HepG2 (cell line): ENCODE results near the gene HEATR1. TPM values are rescaled to one million over a fixed set of nuclear protein-coding genes. Genes with fewer than 3 reads are reported as not detected.

Experiments
- ATAC-seq: fragments of 200-7000 bp; cut with Tn5 transposase; 3 replicates; pipeline ENCODE4 v1.9.1; 2020; ENCODE audit warnings: mild to moderate bottlenecking, moderate library complexity
- BruUV-seq: library from RNA; stranded (reverse); fragments of 400-500 nt; replicated peaks from 2 replicates; lab custom pipeline; 2021; lab: Mats Ljungman, UMichigan
- CTCF ChIA-PET: fragments of 300-600 bp; formaldehyde crosslinking; extraction: SDS; loops from one replicate; lab custom pipeline; 2021; ENCODE audit warnings: low total read pairs, inconsistent platforms, low intra/inter-chr PET ratio; lab: Yijun Ruan, JAX
- POLR2A ChIA-PET: fragments of 350-600 bp; sonication (Branson Sonifier 250); formaldehyde crosslinking; loops from one replicate; lab custom pipeline; 2020; ENCODE audit warnings: antibody characterized with exemption, inconsistent platforms; lab: Yijun Ruan, JAX
- DNase-seq: peaks from one replicate; pipeline ENCODE4 v3.0.0-alpha.2; 2015; ENCODE audit warnings: low spot score
- FAIRE-seq: peaks from 3 replicates; lab custom pipeline; 2011; peaks lifted over from hg19 to GRCh38; lab: Jason Lieb, UNC
- H2AFZ ChIP-seq: one replicate; pipeline ENCODE4 v1.6.1; 2011; ENCODE audit warnings: low read length, inconsistent platforms
- H3K27ac ChIP-seq: fragments of 300-600 bp; 3 replicates; pipeline ENCODE4 v1.8.0; 2011; ENCODE audit warnings: mixed run types, mild to moderate bottlenecking, mixed read lengths, low read length, inconsistent platforms; ENCODE audit not compliant: insufficient read depth; ENCODE audit errors: extremely low read length
- H3K27me3 ChIP-seq, 2 experiments: fragments of 200-600 bp in 1 of 2; 2 replicates in 1 of 2; 3 replicates in 1 of 2; pipeline versions ENCODE4 v1.6.0 to v1.8.0; 2011; ENCODE audit warnings: low read length in 2 of 2, mild to moderate bottlenecking in 2 of 2, moderate library complexity in 2 of 2, inconsistent platforms in 1 of 2; ENCODE audit not compliant: insufficient read depth in 2 of 2, control insufficient read depth in 1 of 2
- H3K36me3 ChIP-seq, 2 experiments: fragments of 200-600 bp in 1 of 2; replicated peaks in 1 of 2; 2 replicates in 1 of 2; 3 replicates in 1 of 2; pipeline versions ENCODE4 v1.5.1 to v1.8.0; 2011; ENCODE audit warnings: low read length in 2 of 2, inconsistent platforms in 1 of 2; ENCODE audit not compliant: insufficient read depth in 2 of 2, control insufficient read depth in 1 of 2
- H3K4me1 ChIP-seq: 2 replicates; pipeline ENCODE4 v1.5.1; 2012; ENCODE audit warnings: low read length, inconsistent platforms; ENCODE audit not compliant: insufficient read depth
- H3K4me2 ChIP-seq: 2 replicates; pipeline ENCODE4 v1.6.0; 2011; ENCODE audit warnings: low read depth, low read length, inconsistent platforms
- H3K4me3 ChIP-seq, 3 experiments: fragments of 200-600 bp in 1 of 3; sonication (generic), shearing (Covaris generic) in 1 of 3; replicated peaks in 1 of 3; 2 replicates each; pipeline ENCODE4 v1.5.1; 2011 to 2016; ENCODE audit warnings: low read length in 3 of 3, inconsistent platforms in 2 of 3, low read depth in 2 of 3, mild to moderate bottlenecking in 2 of 3, control low read depth in 1 of 3, mixed read lengths in 1 of 3; ENCODE audit not compliant: insufficient read depth in 1 of 3
- H3K79me2 ChIP-seq: one replicate; pipeline ENCODE4 v1.6.1; 2011; ENCODE audit warnings: low read length, inconsistent platforms; ENCODE audit not compliant: insufficient read depth
- H3K9ac ChIP-seq: 2 replicates; pipeline ENCODE4 v1.6.0; 2011; ENCODE audit warnings: mild to moderate bottlenecking, low read depth, low read length, inconsistent platforms; ENCODE audit not compliant: insufficient read depth
- H3K9me3 ChIP-seq: 2 replicates; pipeline ENCODE4 v1.5.1; 2012; ENCODE audit warnings: mild to moderate bottlenecking, low read length
- H4K20me1 ChIP-seq: 2 replicates; pipeline ENCODE4 v1.6.0; 2011; ENCODE audit warnings: inconsistent platforms, mild to moderate bottlenecking, low read length, moderate library complexity; ENCODE audit not compliant: insufficient read depth
- CREB3 ChIP-seq: sonication (generic); formaldehyde crosslinking; IDR thresholded peaks from 2 replicates; pipeline ENCODE4 v1.5.0; 2020; ENCODE audit warnings: missing genetic modification reagents
- GMEB2 ChIP-seq: IDR thresholded peaks from 2 replicates; pipeline ENCODE4 v1.6.1; 2016; ENCODE audit warnings: missing biosample characterization, missing genetic modification reagents, low read depth
- IKZF5 ChIP-seq: IDR thresholded peaks from 2 replicates; pipeline ENCODE4 v1.6.1; 2018; ENCODE audit warnings: missing genetic modification reagents, mild to moderate bottlenecking, missing compliant biosample characterization
- ZBTB3 ChIP-seq: sonication (generic); formaldehyde crosslinking; IDR thresholded peaks from 2 replicates; pipeline ENCODE4 v1.4.0; 2020; ENCODE audit warnings: low read depth, mild to moderate bottlenecking, moderate library complexity, missing genetic modification reagents, borderline replicate concordance
- ZNF138 ChIP-seq: sonication (generic); formaldehyde crosslinking; IDR thresholded peaks from 2 replicates; pipeline ENCODE4 v1.5.0; 2020; ENCODE audit warnings: mild to moderate bottlenecking, low read depth, missing genetic modification reagents
- ZNF546 ChIP-seq: sonication (generic); formaldehyde crosslinking; conservative IDR thresholded peaks from 2 replicates; pipeline ENCODE4 v1.8.1; 2023; ENCODE audit warnings: mild to moderate bottlenecking, missing genetic modification reagents
- WGBS: methylation state at CpG from one replicate; pipeline ENCODE4 v1.1.6; 2017; ENCODE audit warnings: low lambda C conversion rate; 5-methylcytosine and 5-hydroxymethylcytosine counted together
- in situ Hi-C: cut with HindIII; loops from 2 replicates; pipeline ENCODE4 v1.10.0; 2017; ENCODE audit warnings: low pct_unique_long_range_greater_than_20kb; ENCODE audit not compliant: extremely low pct_ligation_motif_present
- intact Hi-C: fragments of 100-400 bp; cut with micrococcal nuclease; formaldehyde crosslinking; loops from one replicate; pipeline ENCODE4 v1.10.0; 2022; ENCODE audit not compliant: unreplicated experiment
- polyA plus RNA-seq, 8 experiments: library from polyadenylated mRNA; depleted of rRNA in 3 of 8; stranded (reverse) in 7 of 8; unstranded in 1 of 8; fragments of >200 nt; fragmentation: Illumina TruSeq in 4 of 8; extraction: Trizol in 4 of 8; gene quantifications; 2 replicates each; pipeline versions ENCODE4 v1.2.1 to v1.2.3, GENCODE V29; 2011 to 2016; ENCODE audit warnings: low read depth in 4 of 8, missing spikeins in 1 of 8, mixed read lengths in 1 of 8; ENCODE audit not compliant: insufficient read depth in 1 of 8
- total RNA-seq, 5 experiments: library from RNA; depleted of rRNA; stranded (reverse); fragments of >200 nt; fragmentation: Illumina TruSeq; extraction: Trizol; gene quantifications; 2 replicates each; pipeline ENCODE4 v1.2.3, GENCODE V29; 2016; ENCODE audit warnings: low read depth in 1 of 5

The HEATR1 gene
- total and polyA plus RNA-seq, 2 of the 13 experiments (the other 11 are each of a cell fraction or from before 2014, with no cell fraction given): 10.2 to 45.8 TPM

- ATAC-seq (no peak), DNase-seq (no peak), FAIRE-seq (no peak)
- BruUV-seq: no TSS peak
- Histone ChIP-seq H4K20me1 (peaks cover 5% of the 10 kb centered on the region; the same call in 1 of the 2 replicates), H3K27ac (no peak overlapping the region), H3K9me3 (no peaks in the 10 kb centered on the region), H2AFZ (no peak overlapping the region), H3K9ac (no peak overlapping the region), H3K27me3 (no peaks in the 10 kb centered on the region), H3K4me2 (no peak overlapping the region), H3K4me1 (peaks cover 41% of the 10 kb centered on the region), H3K36me3 (peaks cover 36 to 76% of the 10 kb centered on the region in 2 experiments), H3K4me3 (no peak overlapping the region), H3K79me2 (peaks cover 30% of the 10 kb centered on the region)
- WGBS: 97% methylated on average over 4 of the region's 5 CpGs
- in situ Hi-C loops (loop anchor here (5.0 kb wide), 1 partner anchor 434 kb away; no protein-coding TSS in a partner anchor), intact Hi-C loops (no loop called here)
- no peak for TF ChIP-seq IKZF5 (CRISPR knock-in tag)
- no peak for TF ChIP-seq ZNF546 (CRISPR knock-in tag)
- no peak for TF ChIP-seq ZNF138 (CRISPR knock-in tag)
- no peak for TF ChIP-seq ZBTB3 (CRISPR knock-in tag)
- no peak for TF ChIP-seq CREB3 (CRISPR knock-in tag)
- no peak for TF ChIP-seq GMEB2
- ChIA-PET POLR2A (no interaction called here), CTCF (no interaction called here)
These were observed 67.8 kb downstream of the HEATR1 start for GRCh38 chr1:236536540-236536939.
